Kidney (tissue), 14 donors: ENCODE measurements around the gene TMEM269. TPM values are rescaled to one million over a fixed set of nuclear protein-coding genes. Genes with fewer than 3 reads are reported as not detected.

Source experiments
- DNase-seq, 5 donors: peaks; one replicate each; pipeline ENCODE4 v3.0.0-alpha.2; 2013 to 2020
- FAIRE-seq: peaks from 2 replicates; lab custom pipeline; 2012; peaks lifted over from hg19 to GRCh38; lab: Jason Lieb, UNC
- H3K27ac ChIP-seq, 2 donors: one replicate each; pipeline ENCODE4 v1.7.0; 2013; ENCODE audit warnings: low read depth in 2 of 2, low read length in 2 of 2, inconsistent platforms in 1 of 2
- H3K27me3 ChIP-seq: one replicate; pipeline ENCODE4 v1.7.1; 2013; ENCODE audit warnings: low read length, inconsistent platforms; ENCODE audit not compliant: control insufficient read depth, insufficient read depth
- H3K36me3 ChIP-seq, 3 donors: one replicate each; pipeline versions ENCODE4 v1.7.0 to v1.7.1; 2013; ENCODE audit warnings: low read length in 3 of 3, control low read depth in 1 of 3, inconsistent platforms in 1 of 3; ENCODE audit not compliant: insufficient read depth in 3 of 3, control insufficient read depth in 2 of 3
- H3K4me1 ChIP-seq, 3 donors: one replicate each; pipeline versions ENCODE4 v1.7.0 to v1.7.1; 2013; ENCODE audit warnings: low read length in 3 of 3, inconsistent platforms in 1 of 3, low read depth in 1 of 3; ENCODE audit not compliant: control insufficient read depth in 2 of 3, insufficient read depth in 2 of 3
- H3K4me3 ChIP-seq, 3 donors: one replicate each; pipeline versions ENCODE4 v1.7.0 to v1.8.1; 2013; ENCODE audit warnings: low read length in 3 of 3, control low read depth in 1 of 3, inconsistent platforms in 1 of 3
- H3K9ac ChIP-seq, 3 donors: one replicate each; pipeline versions ENCODE4 v1.7.0 to v1.7.1; 2013; ENCODE audit warnings: low read length in 3 of 3, control low read depth in 1 of 3, inconsistent platforms in 1 of 3
- H3K9me3 ChIP-seq, 3 donors: one replicate each; pipeline versions ENCODE4 v1.7.0 to v1.7.1; 2013; ENCODE audit warnings: low read length in 3 of 3, control low read depth in 1 of 3, inconsistent platforms in 1 of 3; ENCODE audit not compliant: control insufficient read depth in 2 of 3, insufficient read depth in 1 of 3
- intact Hi-C: fragments of 100-400 bp; cut with DNase I; formaldehyde crosslinking; loops from one replicate; pipeline ENCODE4 v1.11.1; 2022
- polyA plus RNA-seq: library from polyadenylated mRNA; stranded (reverse); fragments of 350-450 nt; fragmentation: Illumina TruSeq; extraction: RNeasy Lipid Tissue Mini Kit (QIAGEN cat#74804); gene quantifications from one replicate; pipeline ENCODE4 v1.2.3, GENCODE V29; 2014; ENCODE audit warnings: low read depth, low replicate concordance; ENCODE audit not compliant: insufficient read depth
- total RNA-seq: library from RNA; stranded (reverse); fragmentation: NEBNext Ultra II Directional; extraction: Animal tissue kit (Norgen Biotek cat#: 25700); gene quantifications from one replicate; pipeline ENCODE4 v1.2.1, GENCODE V29; 2021
- TF ChIP-seq, protein P1 (sequence below): IDR thresholded peaks from 3 replicates; pipeline ENCODE4 v1.5.1; 2012; ENCODE audit warnings: mild to moderate bottlenecking, moderate library complexity, borderline replicate concordance; ENCODE audit not compliant: insufficient read depth; ENCODE audit errors: extremely low read depth
- donor health status: control.
- donor health status: control.
- donor health status: control.
- donor health status: control.
- donor health status: control.
- donor health status: DM: yes; HTN: yes; CAD: no.
- donor health status: Normal renal cell carcinoma (clear cell type).

TMEM269 gene
- total and polyA plus RNA-seq, 2 donors from 2014 or later = 0.22 TPM; not detected in 1

DNA sequence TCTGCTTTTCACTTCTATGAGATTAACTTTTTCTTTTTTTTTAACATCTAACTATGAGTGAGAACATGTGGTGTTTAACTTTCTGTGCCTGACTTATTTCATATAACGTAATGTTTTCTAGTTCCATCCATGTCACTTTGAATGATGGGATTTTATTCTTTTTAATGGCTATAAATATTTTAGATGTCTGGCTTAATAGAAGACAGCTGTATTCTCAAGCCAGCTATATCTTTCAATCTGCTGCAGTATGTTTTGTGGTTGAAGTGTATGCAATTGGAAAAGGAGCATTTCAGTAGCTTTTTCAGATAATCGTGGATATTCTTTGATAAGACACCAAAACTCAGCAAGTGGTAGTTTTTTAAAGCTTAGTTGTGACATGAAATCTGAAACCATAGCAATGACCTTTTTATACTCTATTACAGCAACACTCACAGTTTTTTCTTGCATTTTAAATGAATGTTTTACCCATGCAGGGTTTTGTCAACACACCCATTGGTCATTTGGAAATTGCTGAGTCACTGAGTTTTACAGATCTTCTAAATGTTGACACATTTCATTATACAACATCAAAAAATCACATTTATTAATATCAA, 38.1 kb downstream of the TMEM269 start:
- Histone ChIP-seq H3K27ac (no peak overlapping the region), H3K4me1 (peaks cover 0 to 12% (median 5%) of the 10 kb centered on the region in 3 donors), H3K9me3 (no peaks in the 10 kb centered on the region), H3K27me3 (no peaks in the 10 kb centered on the region), H3K9ac (no peak overlapping the region), H3K4me3 (no peak overlapping the region), H3K36me3 (no peaks in the 10 kb centered on the region)
- TF ChIP-seq, protein P1, sequence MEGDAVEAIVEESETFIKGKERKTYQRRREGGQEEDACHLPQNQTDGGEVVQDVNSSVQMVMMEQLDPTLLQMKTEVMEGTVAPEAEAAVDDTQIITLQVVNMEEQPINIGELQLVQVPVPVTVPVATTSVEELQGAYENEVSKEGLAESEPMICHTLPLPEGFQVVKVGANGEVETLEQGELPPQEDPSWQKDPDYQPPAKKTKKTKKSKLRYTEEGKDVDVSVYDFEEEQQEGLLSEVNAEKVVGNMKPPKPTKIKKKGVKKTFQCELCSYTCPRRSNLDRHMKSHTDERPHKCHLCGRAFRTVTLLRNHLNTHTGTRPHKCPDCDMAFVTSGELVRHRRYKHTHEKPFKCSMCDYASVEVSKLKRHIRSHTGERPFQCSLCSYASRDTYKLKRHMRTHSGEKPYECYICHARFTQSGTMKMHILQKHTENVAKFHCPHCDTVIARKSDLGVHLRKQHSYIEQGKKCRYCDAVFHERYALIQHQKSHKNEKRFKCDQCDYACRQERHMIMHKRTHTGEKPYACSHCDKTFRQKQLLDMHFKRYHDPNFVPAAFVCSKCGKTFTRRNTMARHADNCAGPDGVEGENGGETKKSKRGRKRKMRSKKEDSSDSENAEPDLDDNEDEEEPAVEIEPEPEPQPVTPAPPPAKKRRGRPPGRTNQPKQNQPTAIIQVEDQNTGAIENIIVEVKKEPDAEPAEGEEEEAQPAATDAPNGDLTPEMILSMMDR = no peak
- intact Hi-C loops = no loop called here
- FAIRE-seq = peak; percentile 35
- peak in 2 of 5 donors; percentile 24 to 36 for DNase-seq

DNA sequence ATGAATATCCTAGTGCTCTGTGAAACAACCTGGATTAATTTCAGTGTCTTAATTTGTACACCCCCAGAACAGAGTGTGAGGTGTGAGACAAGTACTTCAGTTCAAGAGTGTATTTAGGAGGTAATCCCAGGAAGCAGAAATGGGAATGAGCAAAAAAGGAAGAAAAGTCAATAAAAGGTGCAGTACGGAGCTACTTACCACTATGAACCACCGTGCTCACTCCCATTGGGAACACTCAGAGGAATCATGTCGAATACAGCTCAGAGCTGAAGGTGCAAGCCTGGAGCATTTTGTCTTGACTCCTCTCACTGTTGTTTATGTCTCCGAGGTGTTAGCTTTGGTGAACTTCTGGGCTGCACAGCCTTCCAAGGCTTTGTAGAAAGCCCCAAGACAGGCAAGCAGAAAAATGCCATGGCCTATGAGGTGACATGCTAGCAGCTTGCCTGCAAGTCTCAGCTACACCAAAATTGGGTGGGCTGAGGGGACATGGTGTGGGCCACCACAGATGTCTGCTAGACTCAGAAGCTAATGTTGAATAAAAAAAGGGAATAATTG, 39.8 kb downstream of the TMEM269 start:
- Histone ChIP-seq H3K36me3 (no peaks in the 10 kb centered on the region), H3K9me3 (no peaks in the 10 kb centered on the region), H3K4me3 (no peak overlapping the region), H3K27me3 (no peaks in the 10 kb centered on the region), H3K27ac (no peak overlapping the region), H3K4me1 (peaks cover 0 to 8% (median 2%) of the 10 kb centered on the region in 3 donors), H3K9ac (no peak overlapping the region)
- FAIRE-seq = no peak
- intact Hi-C loops = no loop called here
- TF ChIP-seq, protein P1 = no peak
- no peak for DNase-seq

DNA sequence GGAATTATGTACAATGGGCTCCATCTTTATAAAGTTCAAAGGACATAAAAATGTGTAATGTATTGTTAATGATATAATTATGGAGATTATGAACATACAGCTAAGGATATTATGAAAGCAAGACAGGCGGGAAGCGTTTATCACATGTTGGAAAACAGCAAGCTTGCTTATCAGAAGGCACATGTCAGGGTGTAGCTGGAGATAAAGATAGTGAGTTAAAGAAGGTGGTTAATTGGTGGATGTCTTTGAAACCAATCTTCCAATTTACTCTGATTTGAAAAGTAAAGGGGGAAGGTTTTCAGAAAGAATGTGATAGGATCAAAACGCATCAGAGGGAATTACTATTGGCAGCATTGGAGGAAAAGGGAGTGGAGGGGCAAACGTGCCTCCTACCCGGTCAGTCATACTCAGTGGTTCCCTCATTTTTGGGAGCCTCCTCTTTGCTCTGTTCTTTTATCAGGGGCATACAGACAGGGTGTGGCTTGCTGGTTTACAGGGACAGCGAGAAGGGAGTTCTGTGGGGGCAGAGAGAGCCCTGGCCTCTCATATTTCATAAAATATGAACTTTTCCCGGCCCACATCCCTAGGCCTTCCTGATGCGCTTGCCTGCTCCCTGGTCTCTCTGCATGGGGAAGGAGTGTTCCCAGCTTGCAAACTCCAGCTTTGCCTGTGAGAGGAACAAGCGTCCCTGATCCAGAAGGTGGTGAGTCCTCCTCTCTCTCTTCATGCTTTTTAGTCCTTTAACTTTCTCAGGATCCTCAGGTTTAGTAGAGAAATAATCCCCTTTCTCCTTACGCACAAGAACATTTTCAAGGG, 40.5 kb downstream of the TMEM269 start:
- H3K27me3 ChIP-seq = no peaks in the 10 kb centered on the region
- H3K9ac ChIP-seq = no peak overlapping the region
- FAIRE-seq (no peak), DNase-seq (peak in 1 of 5 donors; percentile 12)
- intact Hi-C loops = no loop called here
- H3K9me3 ChIP-seq = no peaks in the 10 kb centered on the region
- TF ChIP-seq, protein P1 = no peak
- H3K27ac ChIP-seq = no peak overlapping the region
- H3K4me1 ChIP-seq = peaks cover 0 to 8% (median 2%) of the 10 kb centered on the region in 3 donors
- peaks cover 0 to 4% (median 2%) of the 10 kb centered on the region in 3 donors for H3K36me3 ChIP-seq
- no peak overlapping the region for H3K4me3 ChIP-seq
